ENCODE measurements around the gene CDC34. TPM values are rescaled to one million over a fixed set of nuclear protein-coding genes. Genes with fewer than 3 reads are reported as not detected.

CDC34 gene
- total RNA-seq, 1 experiment from 2014 or later = 80.5 TPM

- peaks cover 15% of the 10 kb centered on the region for H3K4me1 ChIP-seq (ENCODE audit: control insufficient read depth, insufficient read depth, low read length)
- ATAC-seq = peak; percentile 84
- ChIA-PET CTCF (interaction anchor here (1.2 kb wide), 1 partner anchor 24 kb away, joined by 3 read pairs; no protein-coding TSS in a partner anchor), POLR2A (interaction anchor here (0.6 kb wide), 1 partner anchor 78 kb away, joined by 4 read pairs; no protein-coding TSS in a partner anchor)
- TF ChIP-seq SIN3A (IDR thresholded peaks at IDR 0.05; ENCODE audit: borderline replicate concordance, insufficient read depth, low read depth, low read length) (no peak), REST (IDR thresholded peaks at IDR 0.05; ENCODE audit: insufficient read depth in 1 of 2, low read depth in 2 of 2, low read length in 1 of 2) (no peak), POLR2AphosphoS5 (IDR thresholded peaks at IDR 0.05; ENCODE audit: low read depth, low read length) (no peak), TCF7L2 (IDR thresholded peaks at IDR 0.05; ENCODE audit: low read depth, low read length) (no peak)
- TF ChIP-seq, protein P1, sequence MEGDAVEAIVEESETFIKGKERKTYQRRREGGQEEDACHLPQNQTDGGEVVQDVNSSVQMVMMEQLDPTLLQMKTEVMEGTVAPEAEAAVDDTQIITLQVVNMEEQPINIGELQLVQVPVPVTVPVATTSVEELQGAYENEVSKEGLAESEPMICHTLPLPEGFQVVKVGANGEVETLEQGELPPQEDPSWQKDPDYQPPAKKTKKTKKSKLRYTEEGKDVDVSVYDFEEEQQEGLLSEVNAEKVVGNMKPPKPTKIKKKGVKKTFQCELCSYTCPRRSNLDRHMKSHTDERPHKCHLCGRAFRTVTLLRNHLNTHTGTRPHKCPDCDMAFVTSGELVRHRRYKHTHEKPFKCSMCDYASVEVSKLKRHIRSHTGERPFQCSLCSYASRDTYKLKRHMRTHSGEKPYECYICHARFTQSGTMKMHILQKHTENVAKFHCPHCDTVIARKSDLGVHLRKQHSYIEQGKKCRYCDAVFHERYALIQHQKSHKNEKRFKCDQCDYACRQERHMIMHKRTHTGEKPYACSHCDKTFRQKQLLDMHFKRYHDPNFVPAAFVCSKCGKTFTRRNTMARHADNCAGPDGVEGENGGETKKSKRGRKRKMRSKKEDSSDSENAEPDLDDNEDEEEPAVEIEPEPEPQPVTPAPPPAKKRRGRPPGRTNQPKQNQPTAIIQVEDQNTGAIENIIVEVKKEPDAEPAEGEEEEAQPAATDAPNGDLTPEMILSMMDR (IDR thresholded peaks at IDR 0.05) = no peak
- no TSS peak for BruUV-seq (replicated peaks)
- in situ Hi-C loops (cut with HindIII; ENCODE audit: low pct_unique_long_range_greater_than_20kb, low sequenced_read_pairs) = no loop called here
- H3K9me3 ChIP-seq (ENCODE audit: control insufficient read depth, insufficient read depth, low read depth, low read length) = no peaks in the 10 kb centered on the region
- H3K27me3 ChIP-seq (ENCODE audit: control insufficient read depth, insufficient read depth, low read length) = no peaks in the 10 kb centered on the region
- peak overlapping the region; percentile 58 to 74 for H3K4me3 ChIP-seq (ENCODE audit: low read depth in 2 of 2, low read length in 2 of 2)
- no peak for DNase-seq (ENCODE audit: low read depth, low spot score)
- H3K27ac ChIP-seq (ENCODE audit: low read length) = peak overlapping the region; percentile 71
- H3K36me3 ChIP-seq (ENCODE audit: control insufficient read depth, insufficient read depth, low read length) = peaks cover 4% of the 10 kb centered on the region; the same call in 1 of the 2 replicates
- intact Hi-C loops (cut with micrococcal nuclease; ENCODE audit: unreplicated experiment) = no loop called here
Observed at GRCh38 chr19:531009-531752, 379 bp upstream of the CDC34 start.

DNA sequence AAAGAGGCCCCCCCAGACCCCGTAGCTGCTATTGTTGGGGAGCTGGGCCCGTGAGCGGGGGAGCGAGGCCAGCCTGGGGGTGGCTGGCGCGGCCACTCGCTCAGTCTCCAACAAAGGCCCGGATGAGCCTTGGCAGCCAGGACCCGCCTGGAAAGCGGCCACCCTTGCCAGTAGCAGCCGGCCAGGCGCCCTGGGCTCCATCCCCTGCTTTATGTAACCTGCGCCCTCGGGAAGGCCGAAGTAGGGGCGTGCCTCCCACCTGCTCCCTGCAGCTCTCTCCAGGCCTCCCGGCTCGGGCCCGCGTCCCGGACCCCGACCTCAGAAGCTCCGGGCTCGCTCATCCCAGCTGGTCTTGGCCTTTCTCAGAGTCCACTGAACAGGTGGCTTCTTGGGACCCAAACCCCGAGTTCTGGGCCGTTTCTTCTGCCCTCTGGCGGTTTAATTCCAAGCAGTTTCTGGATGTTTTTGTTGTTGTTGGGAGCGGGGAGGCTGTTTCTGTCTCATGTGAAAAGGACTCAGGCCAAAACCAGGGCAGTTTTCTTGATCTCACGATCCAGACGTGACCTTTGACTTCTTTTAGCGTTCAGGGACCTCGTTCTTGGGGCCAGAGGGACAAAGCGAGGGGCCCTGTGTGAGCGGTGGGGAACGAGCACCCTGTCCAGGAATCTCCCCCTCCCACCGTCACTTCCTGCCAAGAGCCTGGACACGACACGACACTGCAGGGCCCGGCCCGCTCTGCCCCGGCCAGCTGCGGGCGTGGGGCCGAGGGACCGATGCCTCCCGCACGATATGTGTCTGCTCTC lies 1.2 kb downstream of the CDC34 start:
- Histone ChIP-seq H3K27me3 (ENCODE audit: control insufficient read depth, insufficient read depth, low read length) (no peaks in the 10 kb centered on the region), H3K4me3 (ENCODE audit: low read depth in 2 of 2, low read length in 2 of 2) (peak overlapping the region; percentile 74), H3K27ac (ENCODE audit: low read length) (peak overlapping the region; percentile 57), H3K9me3 (ENCODE audit: control insufficient read depth, insufficient read depth, low read depth, low read length) (no peaks in the 10 kb centered on the region), H3K4me1 (ENCODE audit: control insufficient read depth, insufficient read depth, low read length) (peaks cover 15% of the 10 kb centered on the region), H3K36me3 (ENCODE audit: control insufficient read depth, insufficient read depth, low read length) (peaks cover 4% of the 10 kb centered on the region; the same call in 1 of the 2 replicates)
- ChIA-PET CTCF (interaction anchor here (0.6 to 0.7 kb wide), 3 partner anchors 21 to 120 kb away, joined by 3 to 4 read pairs (median 4); no protein-coding TSS in a partner anchor), POLR2A (no interaction called here)
- in situ Hi-C loops (cut with HindIII; ENCODE audit: low pct_unique_long_range_greater_than_20kb, low sequenced_read_pairs) = no loop called here
- intact Hi-C loops (cut with micrococcal nuclease; ENCODE audit: unreplicated experiment) = no loop called here
- DNase-seq (ENCODE audit: low read depth, low spot score) (no peak), ATAC-seq (peak; percentile 24)
- TF ChIP-seq REST (IDR thresholded peaks at IDR 0.05; ENCODE audit: insufficient read depth in 1 of 2, low read depth in 2 of 2, low read length in 1 of 2) = no peak
- TF ChIP-seq, protein P1 (IDR thresholded peaks at IDR 0.05) = peak; percentile 66; the same call in 1 of the 2 replicates
- TSS peak; percentile 78 for BruUV-seq (replicated peaks)
